Activated naive CD8-positive, alpha-beta T cell treated with anti-CD3 and anti-CD28 coated beads, Interleukin-2, amount 50 U/mL, for 16 hours (primary cell): ENCODE measurements around the gene ELP6.
"Not testable (repeated sequence)": the region's sequence is repeated elsewhere in the genome, so short reads cannot be mapped to it uniquely, and the experiment has no call there.

ENCODE experiments used
- DNase-seq: peaks from one replicate; pipeline ENCODE4 v3.0.0-alpha.2; 2020; ENCODE audit warnings: low read depth, low spot score

The ELP6 gene

DNA sequence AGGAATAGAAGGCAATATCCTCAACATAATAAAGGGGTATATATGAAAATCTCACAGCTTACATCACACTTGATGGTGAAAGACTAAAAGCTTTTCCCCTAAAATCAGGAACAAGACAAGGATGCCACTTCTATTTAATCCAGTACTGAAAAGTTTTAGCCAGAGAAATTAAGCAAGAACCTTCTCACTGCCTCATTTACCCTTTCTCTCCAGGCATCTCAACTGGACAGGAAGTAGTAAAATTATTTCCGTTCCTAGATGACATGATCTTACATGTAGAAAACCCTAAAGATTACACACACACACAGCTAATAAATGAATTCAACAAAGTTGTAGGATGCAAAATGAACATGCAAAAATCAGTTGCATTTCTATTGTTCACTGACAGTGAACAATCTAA is 48.9 kb downstream of the ELP6 start:
- no peak for DNase-seq

DNA sequence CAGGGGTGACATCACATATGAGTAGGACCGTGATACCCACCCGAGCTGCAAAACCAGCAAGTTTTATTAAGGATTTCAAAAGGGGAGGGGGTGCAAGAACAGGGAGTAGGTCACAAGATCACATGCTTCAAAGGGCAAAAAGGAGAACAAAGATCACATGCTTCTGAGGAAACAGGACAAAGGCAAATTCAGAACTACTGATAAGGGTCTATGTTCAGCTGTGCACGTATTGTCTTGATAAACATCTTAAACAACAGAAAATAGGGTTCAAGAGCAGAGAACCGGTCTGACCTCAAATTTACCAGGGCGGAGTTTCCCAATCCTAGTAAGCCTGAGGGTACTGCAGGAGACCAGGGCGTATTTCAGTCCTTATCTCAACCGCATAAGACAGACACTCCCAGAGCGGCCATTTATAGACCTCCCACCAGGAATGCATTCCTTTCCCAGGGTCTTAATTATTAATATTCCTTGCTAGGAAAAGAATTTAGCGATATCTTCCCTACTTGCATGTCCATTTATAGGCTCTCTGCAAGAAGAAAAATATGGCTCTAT is 53.9 kb downstream of the ELP6 start:
- DNase-seq: not testable (repeated sequence)

DNA sequence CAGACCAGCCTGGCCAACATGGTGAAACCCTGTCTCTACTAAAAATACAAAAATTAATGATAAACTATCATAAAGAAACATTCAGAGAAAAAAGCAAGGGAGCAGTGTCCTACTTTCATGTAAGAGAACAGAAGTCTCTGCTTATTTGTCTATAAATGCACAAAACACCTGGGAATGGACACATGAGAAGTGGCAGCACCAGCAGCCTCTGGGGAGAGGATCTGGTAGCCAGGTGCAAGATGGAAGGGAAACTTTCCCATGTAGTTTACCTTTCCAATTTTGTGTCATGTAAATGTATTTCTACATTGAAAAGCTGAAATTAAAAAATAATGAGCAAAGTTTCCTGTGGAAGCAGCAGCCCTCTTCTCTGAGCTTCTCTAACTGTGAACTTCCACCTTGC is 56.5 kb downstream of the ELP6 start:
- no peak for DNase-seq

- DNase-seq: no peak
These were observed 57.6 kb downstream of the ELP6 start for GRCh38 chr3:47455806-47456452.

- no peak for DNase-seq
These were observed 60.9 kb downstream of the ELP6 start for GRCh38 chr3:47452453-47453215.
